HG03439 (cell line): ENCODE measurements around the gene PRMT7.

Source experiments
- ATAC-seq: cut with Tn5 transposase; IDR thresholded peaks from one replicate; pipeline ENCODE4 v1.9.1; 2021; ENCODE audit warnings: mild to moderate bottlenecking, moderate library complexity; ENCODE audit not compliant: unreplicated experiment

PRMT7 gene

GRCh38 chr16:68361485-68361884 lies 50.7 kb downstream of the PRMT7 start:
- no peak for ATAC-seq

GRCh38 chr16:68362262-68362913 lies 51.6 kb downstream of the PRMT7 start:
- ATAC-seq = no peak

- ATAC-seq = no peak
Observed at GRCh38 chr16:68362947-68363657, 52.3 kb downstream of the PRMT7 start.

GRCh38 chr16:68363658-68364521 lies 53.1 kb downstream of the PRMT7 start:
- no peak for ATAC-seq

GRCh38 chr16:68364561-68364998 lies 53.8 kb downstream of the PRMT7 start:
- no peak for ATAC-seq

- no peak for ATAC-seq
Observed at GRCh38 chr16:68365167-68365817, 54.5 kb downstream of the PRMT7 start.

GRCh38 chr16:68366062-68366461 lies 55.2 kb downstream of the PRMT7 start:
- no peak for ATAC-seq

- ATAC-seq = no peak
Observed at GRCh38 chr16:68367030-68367429, 56.2 kb downstream of the PRMT7 start.

- no peak for ATAC-seq
Observed at GRCh38 chr16:68367440-68367839, 56.6 kb downstream of the PRMT7 start.

- no peak for ATAC-seq
Observed at GRCh38 chr16:68367891-68368290, 57.1 kb downstream of the PRMT7 start.

- no peak for ATAC-seq
Observed at GRCh38 chr16:68368301-68368888, 57.6 kb downstream of the PRMT7 start.

GRCh38 chr16:68369168-68369567 lies 58.3 kb downstream of the PRMT7 start:
- no peak for ATAC-seq

GRCh38 chr16:68369697-68370580 lies 59.1 kb downstream of the PRMT7 start:
- ATAC-seq = no peak

GRCh38 chr16:68370581-68371275 lies 59.9 kb downstream of the PRMT7 start:
- no peak for ATAC-seq

GRCh38 chr16:68371276-68371651 lies 60.4 kb downstream of the PRMT7 start:
- ATAC-seq = no peak

GRCh38 chr16:68371706-68372380 lies 61.0 kb downstream of the PRMT7 start:
- no peak for ATAC-seq

GRCh38 chr16:68372381-68372720 lies 61.5 kb downstream of the PRMT7 start:
- ATAC-seq = no peak

- ATAC-seq = no peak
Observed at GRCh38 chr16:68372806-68373205, 62.0 kb downstream of the PRMT7 start.
